Superior temporal gyrus (tissue), 1 donor: Measurements from ENCODE around the gene PSD4.

Source experiments
- DNase-seq: peaks from one replicate; pipeline ENCODE4 v3.0.0-alpha.2; 2016; ENCODE audit errors: extremely low spot score

The PSD4 gene

GRCh38 chr2:113238871-113239839 is 65.4 kb downstream of the PSD4 start:
- DNase-seq, result no peak

GRCh38 chr2:113240150-113240914 is 66.6 kb downstream of the PSD4 start:
- peak; percentile 79 for DNase-seq

GRCh38 chr2:113240915-113241911 is 67.4 kb downstream of the PSD4 start:
- peak; percentile 41 for DNase-seq

GRCh38 chr2:113242327-113242726 is 68.6 kb downstream of the PSD4 start:
- no peak for DNase-seq

GRCh38 chr2:113245276-113245711 is 71.5 kb downstream of the PSD4 start:
- DNase-seq, result no peak

- no peak for DNase-seq
Observed at GRCh38 chr2:113246606-113247005, 72.8 kb downstream of the PSD4 start.

GRCh38 chr2:113248997-113249770 is 75.4 kb downstream of the PSD4 start:
- peak; percentile 76 for DNase-seq

- DNase-seq, result no peak
Observed at GRCh38 chr2:113251118-113251517, 77.3 kb downstream of the PSD4 start.

- no peak for DNase-seq
Observed at GRCh38 chr2:113252047-113252590, 78.3 kb downstream of the PSD4 start.

- DNase-seq, result no peak
Observed at GRCh38 chr2:113253453-113253852, 79.7 kb downstream of the PSD4 start.

- DNase-seq, result no peak
Observed at GRCh38 chr2:113255140-113256070, 81.6 kb downstream of the PSD4 start.

GRCh38 chr2:113257516-113258264 is 83.9 kb downstream of the PSD4 start:
- DNase-seq, result no peak

- DNase-seq, result no peak
Observed at GRCh38 chr2:113258471-113259147, 84.8 kb downstream of the PSD4 start.
